Measurements from ENCODE around the gene TOMM20.

DNA sequence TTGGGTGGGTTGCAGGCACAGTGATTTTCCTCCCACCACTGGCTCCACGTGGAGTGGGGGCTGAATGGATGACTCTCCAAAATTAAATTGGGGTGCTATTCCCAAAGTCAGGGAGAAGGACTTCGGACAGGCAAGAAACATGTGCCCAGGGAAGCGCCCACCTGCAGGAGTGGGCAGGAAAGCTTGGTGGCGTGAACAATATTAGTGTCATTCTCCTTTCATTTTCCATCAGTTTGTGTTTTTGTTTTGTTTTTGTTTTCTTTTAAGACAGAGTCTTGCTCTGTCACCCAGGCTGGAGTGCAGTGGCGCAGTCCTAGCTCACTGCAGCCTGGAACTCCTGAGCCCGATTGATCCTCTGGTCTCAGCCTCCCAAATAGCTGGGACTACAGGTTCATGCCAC lies 30.1 kb downstream of the TOMM20 start:
- TF ChIP-seq CTCF (IDR thresholded peaks at IDR 0.05; ENCODE audit: low read length), result no peak
- TF ChIP-seq EZH2phosphoT487 (IDR thresholded peaks at IDR 0.05; ENCODE audit: low read length), result no peak
